Thymus (tissue), 2 donors: ENCODE results near the gene DSTYK. TPM values are rescaled to one million over a fixed set of nuclear protein-coding genes. Genes with fewer than 3 reads are reported as not detected.

ENCODE experiments used
- polyA plus RNA-seq: library from polyadenylated mRNA; stranded (reverse); fragments of 200-250 nt; gene quantifications from one replicate; pipeline ENCODE4 v1.2.3, GENCODE V29; 2013
- total RNA-seq: library from RNA; stranded (reverse); fragments of 120-200 nt; gene quantifications from one replicate; pipeline ENCODE4 v1.2.4, GENCODE V29; 2013
- donor health status: healthy.

The DSTYK gene
- total and polyA plus RNA-seq, 2 donors = 5.4 to 6.3 TPM

Other genes starting within 250 kb of the DSTYK start
- gene CNTN2, start 168.5 kb downstream of the DSTYK start, total RNA-seq = 0.28 TPM
- gene CNTN2, start 168.5 kb downstream of the DSTYK start, polyA plus RNA-seq = 0.27 TPM
- gene TMEM81, start 127.2 kb downstream of the DSTYK start, total RNA-seq = 1.7 TPM
- 4.6 TPM for gene TMEM81, start 127.2 kb downstream of the DSTYK start, polyA plus RNA-seq
- 15.2 TPM for gene RBBP5, start 89.7 kb downstream of the DSTYK start, total RNA-seq
- 7.8 TPM for gene RBBP5, start 89.7 kb downstream of the DSTYK start, polyA plus RNA-seq
- gene TMCC2, start 16.2 kb upstream of the DSTYK start, total RNA-seq = 5.1 TPM
- gene TMCC2, start 16.2 kb upstream of the DSTYK start, polyA plus RNA-seq = 3.7 TPM
- gene NUAK2, start 110.0 kb upstream of the DSTYK start, total RNA-seq = 2.1 TPM
- 4.0 TPM for gene NUAK2, start 110.0 kb upstream of the DSTYK start, polyA plus RNA-seq
- 0.19 TPM for gene KLHDC8A, start 145.2 kb upstream of the DSTYK start, total RNA-seq
- gene KLHDC8A, start 145.2 kb upstream of the DSTYK start, polyA plus RNA-seq = 0.50 TPM
- 0.24 TPM for gene LEMD1, start 210.4 kb upstream of the DSTYK start, total RNA-seq
- gene LEMD1, start 210.4 kb upstream of the DSTYK start, polyA plus RNA-seq = 0.66 TPM
- 0.05 TPM for gene BLACAT1, start 244.3 kb upstream of the DSTYK start, total RNA-seq
- gene BLACAT1, start 244.3 kb upstream of the DSTYK start, polyA plus RNA-seq = 0.14 TPM